ENCODE results near the gene RNF10. TPM values are rescaled to one million over a fixed set of nuclear protein-coding genes. Genes with fewer than 3 reads are reported as not detected.

Gene RNF10
- total RNA-seq, 1 experiment from 2014 or later = 153 TPM

DNA sequence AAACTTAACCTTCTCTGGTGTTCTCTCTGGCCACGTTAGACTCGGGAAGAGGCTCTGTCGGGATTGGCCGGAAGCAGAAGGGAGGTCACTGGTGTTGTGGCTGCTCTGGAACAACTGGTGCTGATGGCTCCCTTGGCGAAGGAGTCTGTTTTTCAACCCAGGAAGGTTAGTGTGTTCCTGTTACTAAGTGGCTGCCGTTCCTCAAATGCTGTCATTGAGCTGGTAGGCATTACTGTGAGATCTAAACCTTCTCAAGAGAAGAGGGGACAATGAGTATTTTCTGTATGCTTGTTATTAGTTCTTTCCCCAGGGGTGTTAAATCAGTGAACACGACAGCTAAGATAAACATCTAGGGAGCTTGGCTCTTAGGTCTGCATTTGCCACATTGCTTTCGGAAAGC, 28.8 kb downstream of the RNF10 start:
- no peak overlapping the region for H2BK20ac ChIP-seq (ENCODE audit: low read depth, low read length, poor library complexity, severe bottlenecking)
- H3K4me2 ChIP-seq (ENCODE audit: insufficient read depth, insufficient read length, low read length) = no peak overlapping the region
- H3T11ph ChIP-seq (ENCODE audit: low read length) = no peak overlapping the region
- no peak overlapping the region for H3K9ac ChIP-seq (ENCODE audit: extremely low read depth, insufficient read length, low read length)
- H3K23me2 ChIP-seq (ENCODE audit: insufficient read length, low read depth, low read length, poor library complexity, severe bottlenecking) = no peaks in the 10 kb centered on the region
- H2BK5ac ChIP-seq (ENCODE audit: insufficient read length, low read length) = no peak overlapping the region
- no peak overlapping the region for H2BK12ac ChIP-seq (ENCODE audit: insufficient read length, low read depth, low read length)
- peaks cover 39 to 85% (median 82%) of the 10 kb centered on the region in 3 experiments for H3K36me3 Mint-ChIP-seq (ENCODE audit: insufficient read depth in 1 of 3, low read depth in 3 of 3)
- no peak overlapping the region for H2BK15ac ChIP-seq (ENCODE audit: low read depth, low read length)
- no peaks in the 10 kb centered on the region for H3K4me1 ChIP-seq (ENCODE audit: insufficient read depth, low read length)
- no peak overlapping the region for H3K27ac ChIP-seq (ENCODE audit: insufficient read length, low read depth, low read length)
- no peak overlapping the region for H4K8ac ChIP-seq (replicated peaks; ENCODE audit: insufficient read length, low read depth, low read length)
- no peak overlapping the region for H3K14ac ChIP-seq (ENCODE audit: insufficient read depth, low read length)
- no peak overlapping the region for H3K4ac ChIP-seq (ENCODE audit: low read depth, low read length)
- no peak for DNase-seq
- H3K79me2 ChIP-seq (ENCODE audit: insufficient read depth, low read length) = no peaks in the 10 kb centered on the region
- H3K9me3 Mint-ChIP-seq = no peaks in the 10 kb centered on the region
- no peaks in the 10 kb centered on the region for H3K27me3 Mint-ChIP-seq (ENCODE audit: low read depth)
- WGBS (ENCODE audit: extremely low coverage, insufficient read length, low lambda C conversion rate) = no CpG with 5 or more reads among the region's 8 CpGs
- no peak overlapping the region for H3K18ac ChIP-seq (ENCODE audit: insufficient read length, low read depth, low read length)
- no peak overlapping the region for H4K91ac ChIP-seq (ENCODE audit: insufficient read length, low read depth, low read length)
- H3K4me3 Mint-ChIP-seq = no peak overlapping the region
- H3K4me1 Mint-ChIP-seq = no peaks in the 10 kb centered on the region
- no peak overlapping the region for H2BK120ac ChIP-seq (ENCODE audit: low read depth, low read length, poor library complexity, severe bottlenecking)
- H2AK5ac ChIP-seq (ENCODE audit: insufficient read length, low read length) = no peak overlapping the region
- no peak overlapping the region; a peak in 1 of 7 replicates for H3K27ac Mint-ChIP-seq
- TF ChIP-seq, protein P1, sequence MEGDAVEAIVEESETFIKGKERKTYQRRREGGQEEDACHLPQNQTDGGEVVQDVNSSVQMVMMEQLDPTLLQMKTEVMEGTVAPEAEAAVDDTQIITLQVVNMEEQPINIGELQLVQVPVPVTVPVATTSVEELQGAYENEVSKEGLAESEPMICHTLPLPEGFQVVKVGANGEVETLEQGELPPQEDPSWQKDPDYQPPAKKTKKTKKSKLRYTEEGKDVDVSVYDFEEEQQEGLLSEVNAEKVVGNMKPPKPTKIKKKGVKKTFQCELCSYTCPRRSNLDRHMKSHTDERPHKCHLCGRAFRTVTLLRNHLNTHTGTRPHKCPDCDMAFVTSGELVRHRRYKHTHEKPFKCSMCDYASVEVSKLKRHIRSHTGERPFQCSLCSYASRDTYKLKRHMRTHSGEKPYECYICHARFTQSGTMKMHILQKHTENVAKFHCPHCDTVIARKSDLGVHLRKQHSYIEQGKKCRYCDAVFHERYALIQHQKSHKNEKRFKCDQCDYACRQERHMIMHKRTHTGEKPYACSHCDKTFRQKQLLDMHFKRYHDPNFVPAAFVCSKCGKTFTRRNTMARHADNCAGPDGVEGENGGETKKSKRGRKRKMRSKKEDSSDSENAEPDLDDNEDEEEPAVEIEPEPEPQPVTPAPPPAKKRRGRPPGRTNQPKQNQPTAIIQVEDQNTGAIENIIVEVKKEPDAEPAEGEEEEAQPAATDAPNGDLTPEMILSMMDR (conservative IDR thresholded peaks at IDR 0.05) = no peak
- H3K23ac ChIP-seq (ENCODE audit: insufficient read length, low read depth, low read length) = no peak overlapping the region
- no peak overlapping the region for H4K5ac ChIP-seq (ENCODE audit: insufficient read length, low read depth, low read length)
- H3K56ac ChIP-seq (ENCODE audit: insufficient read length, low read depth, low read length) = no peak overlapping the region
- no peaks in the 10 kb centered on the region for H3K79me1 ChIP-seq (ENCODE audit: insufficient read depth, low read depth, low read length, poor library complexity, severe bottlenecking)
- H3K9me3 ChIP-seq (ENCODE audit: control insufficient read depth, low read depth, low read length) = no peaks in the 10 kb centered on the region
- H3K27me3 ChIP-seq (ENCODE audit: insufficient read depth, low read length) = no peaks in the 10 kb centered on the region
- no peaks in the 10 kb centered on the region for H4K20me1 ChIP-seq (ENCODE audit: control insufficient read depth, insufficient read depth, insufficient read length)
- no peak overlapping the region for H2AFZ ChIP-seq (ENCODE audit: low read length)

Measured in H9 (cell line).